ENCODE measurements around the gene ZNF432. TPM values are rescaled to one million over a fixed set of nuclear protein-coding genes. Genes with fewer than 3 reads are reported as not detected.
A peak's percentile ranks its signal among the peaks of the same experiment; 100 is the strongest.

ZNF432 gene
- polyA plus RNA-seq, 1 of the 3 experiments (the other 2 are of a cell fraction) = 2.9 TPM

DNA sequence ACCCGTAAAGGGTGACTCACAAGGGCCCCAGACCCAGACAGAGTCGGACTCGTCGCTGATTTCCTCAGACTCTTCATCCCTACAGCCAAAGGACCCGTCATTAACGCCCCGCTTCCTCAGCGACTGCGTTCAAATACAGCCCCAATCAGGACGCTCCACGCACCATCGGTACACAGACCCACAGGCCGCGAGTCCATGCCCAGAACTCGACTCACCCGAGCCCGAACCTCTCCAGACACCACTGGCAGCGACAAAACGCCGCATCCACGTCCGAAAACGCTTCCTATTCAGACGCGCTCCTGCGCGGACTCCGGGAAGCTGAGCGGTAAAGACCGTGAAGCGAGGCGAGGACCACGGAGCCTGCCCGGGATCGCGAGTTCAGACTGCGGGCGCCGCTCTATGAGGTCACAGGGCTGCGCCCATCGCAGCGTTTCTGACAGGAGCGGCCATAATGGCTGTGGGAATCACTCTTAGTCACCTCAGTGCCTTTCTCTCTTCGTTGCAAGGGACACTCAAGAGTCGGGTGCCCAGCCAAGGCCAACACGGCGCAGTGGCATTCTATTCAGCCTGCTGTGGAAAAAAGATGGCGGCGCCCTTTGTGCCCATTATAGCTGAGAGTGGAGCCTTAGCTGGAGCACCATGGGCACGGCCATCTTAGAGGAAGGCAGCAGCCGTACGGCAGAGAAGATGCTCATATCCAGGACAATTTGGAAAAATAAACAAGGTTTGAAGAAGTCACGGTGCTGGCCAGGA, 20.4 kb downstream of the ZNF432 start, which contains the start of gene ZNF614:
Gene ZNF614 (minus strand): TSS at position 353 of the 753 bp plus-strand sequence. CDS start 2,634 bp downstream, outside the sequence.
- ChIA-PET CTCF (interaction anchor here (1.6 kb wide), 1 partner anchor 20 kb away, joined by 3 read pairs; the partner anchor contains the start of gene ZNF432), POLR2A (interaction anchor here (0.7 to 1.5 kb wide), 4 partner anchors 10 to 161 kb away, joined by 3 to 7 read pairs (median 4); partner anchors contain the start of genes ZNF432 and ZNF615)
- H2AFZ ChIP-seq (ENCODE audit: low read depth) = peak within 1 kb of the TSS; percentile 93
- H3K27ac ChIP-seq (ENCODE audit: low read depth in 2 of 2, low read length in 1 of 2) = peak within 1 kb of the TSS; percentile 89 to 95
- H3K27me3 ChIP-seq (ENCODE audit: insufficient read depth) = no peaks in the 10 kb centered on the region
- H3K4me1 ChIP-seq (ENCODE audit: control insufficient read depth in 1 of 2, insufficient read depth in 2 of 2, low read depth in 1 of 2, low read length in 1 of 2) = no peaks in the 10 kb centered on the region; a peak in 2 of 4 replicates
- H3K9me3 ChIP-seq = peaks cover 30% of the 10 kb centered on the region
- peak within 1 kb of the TSS; percentile 62 to 78 for H3K4me3 ChIP-seq (ENCODE audit: low read depth in 2 of 2, low read length in 1 of 2)
- H4K20me1 ChIP-seq (ENCODE audit: insufficient read depth) = no peaks in the 10 kb centered on the region
- peaks cover 9% of the 10 kb centered on the region for H3F3A ChIP-seq (replicated peaks; ENCODE audit: insufficient read depth)
- peak; percentile 89 for DNase-seq
- peaks cover 22% of the 10 kb centered on the region for H3K79me2 ChIP-seq (ENCODE audit: insufficient read depth)
- no peaks in the 10 kb centered on the region for H3K9me2 ChIP-seq
- peak within 1 kb of the TSS; percentile 86 for H3K9ac ChIP-seq
- WGBS (ENCODE audit: low lambda C conversion rate) = 2% methylated on average over 50 of the region's 53 CpGs
- H3K36me3 ChIP-seq (replicated peaks in 1 of 2; ENCODE audit: control insufficient read depth in 1 of 2, insufficient read depth in 2 of 2, low read length in 1 of 2) = peaks cover 25 to 43% of the 10 kb centered on the region in 2 experiments
- peak within 1 kb of the TSS; percentile 74 for H3K4me2 ChIP-seq
- peak; percentile 91 for TF ChIP-seq POLR2AphosphoS5 (IDR thresholded peaks at IDR 0.05; ENCODE audit: low read depth, low read length)
- TF ChIP-seq EP300 (IDR thresholded peaks at IDR 0.05; ENCODE audit: borderline replicate concordance in 1 of 2, low read depth in 1 of 2, low read length in 1 of 2) = no peak
- TF ChIP-seq, protein P1, sequence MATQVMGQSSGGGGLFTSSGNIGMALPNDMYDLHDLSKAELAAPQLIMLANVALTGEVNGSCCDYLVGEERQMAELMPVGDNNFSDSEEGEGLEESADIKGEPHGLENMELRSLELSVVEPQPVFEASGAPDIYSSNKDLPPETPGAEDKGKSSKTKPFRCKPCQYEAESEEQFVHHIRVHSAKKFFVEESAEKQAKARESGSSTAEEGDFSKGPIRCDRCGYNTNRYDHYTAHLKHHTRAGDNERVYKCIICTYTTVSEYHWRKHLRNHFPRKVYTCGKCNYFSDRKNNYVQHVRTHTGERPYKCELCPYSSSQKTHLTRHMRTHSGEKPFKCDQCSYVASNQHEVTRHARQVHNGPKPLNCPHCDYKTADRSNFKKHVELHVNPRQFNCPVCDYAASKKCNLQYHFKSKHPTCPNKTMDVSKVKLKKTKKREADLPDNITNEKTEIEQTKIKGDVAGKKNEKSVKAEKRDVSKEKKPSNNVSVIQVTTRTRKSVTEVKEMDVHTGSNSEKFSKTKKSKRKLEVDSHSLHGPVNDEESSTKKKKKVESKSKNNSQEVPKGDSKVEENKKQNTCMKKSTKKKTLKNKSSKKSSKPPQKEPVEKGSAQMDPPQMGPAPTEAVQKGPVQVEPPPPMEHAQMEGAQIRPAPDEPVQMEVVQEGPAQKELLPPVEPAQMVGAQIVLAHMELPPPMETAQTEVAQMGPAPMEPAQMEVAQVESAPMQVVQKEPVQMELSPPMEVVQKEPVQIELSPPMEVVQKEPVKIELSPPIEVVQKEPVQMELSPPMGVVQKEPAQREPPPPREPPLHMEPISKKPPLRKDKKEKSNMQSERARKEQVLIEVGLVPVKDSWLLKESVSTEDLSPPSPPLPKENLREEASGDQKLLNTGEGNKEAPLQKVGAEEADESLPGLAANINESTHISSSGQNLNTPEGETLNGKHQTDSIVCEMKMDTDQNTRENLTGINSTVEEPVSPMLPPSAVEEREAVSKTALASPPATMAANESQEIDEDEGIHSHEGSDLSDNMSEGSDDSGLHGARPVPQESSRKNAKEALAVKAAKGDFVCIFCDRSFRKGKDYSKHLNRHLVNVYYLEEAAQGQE (IDR thresholded peaks at IDR 0.05; ENCODE audit: low read depth, low read length) = no peak
- TF ChIP-seq, protein P2, sequence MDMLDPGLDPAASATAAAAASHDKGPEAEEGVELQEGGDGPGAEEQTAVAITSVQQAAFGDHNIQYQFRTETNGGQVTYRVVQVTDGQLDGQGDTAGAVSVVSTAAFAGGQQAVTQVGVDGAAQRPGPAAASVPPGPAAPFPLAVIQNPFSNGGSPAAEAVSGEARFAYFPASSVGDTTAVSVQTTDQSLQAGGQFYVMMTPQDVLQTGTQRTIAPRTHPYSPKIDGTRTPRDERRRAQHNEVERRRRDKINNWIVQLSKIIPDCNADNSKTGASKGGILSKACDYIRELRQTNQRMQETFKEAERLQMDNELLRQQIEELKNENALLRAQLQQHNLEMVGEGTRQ (IDR thresholded peaks at IDR 0.05; ENCODE audit: borderline replicate concordance, low read depth, low read length) = no peak
- TF ChIP-seq, protein P3, sequence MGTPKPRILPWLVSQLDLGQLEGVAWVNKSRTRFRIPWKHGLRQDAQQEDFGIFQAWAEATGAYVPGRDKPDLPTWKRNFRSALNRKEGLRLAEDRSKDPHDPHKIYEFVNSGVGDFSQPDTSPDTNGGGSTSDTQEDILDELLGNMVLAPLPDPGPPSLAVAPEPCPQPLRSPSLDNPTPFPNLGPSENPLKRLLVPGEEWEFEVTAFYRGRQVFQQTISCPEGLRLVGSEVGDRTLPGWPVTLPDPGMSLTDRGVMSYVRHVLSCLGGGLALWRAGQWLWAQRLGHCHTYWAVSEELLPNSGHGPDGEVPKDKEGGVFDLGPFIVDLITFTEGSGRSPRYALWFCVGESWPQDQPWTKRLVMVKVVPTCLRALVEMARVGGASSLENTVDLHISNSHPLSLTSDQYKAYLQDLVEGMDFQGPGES (IDR thresholded peaks at IDR 0.05; ENCODE audit: low read depth, low read length) = no peak
- TF ChIP-seq, protein P4, sequence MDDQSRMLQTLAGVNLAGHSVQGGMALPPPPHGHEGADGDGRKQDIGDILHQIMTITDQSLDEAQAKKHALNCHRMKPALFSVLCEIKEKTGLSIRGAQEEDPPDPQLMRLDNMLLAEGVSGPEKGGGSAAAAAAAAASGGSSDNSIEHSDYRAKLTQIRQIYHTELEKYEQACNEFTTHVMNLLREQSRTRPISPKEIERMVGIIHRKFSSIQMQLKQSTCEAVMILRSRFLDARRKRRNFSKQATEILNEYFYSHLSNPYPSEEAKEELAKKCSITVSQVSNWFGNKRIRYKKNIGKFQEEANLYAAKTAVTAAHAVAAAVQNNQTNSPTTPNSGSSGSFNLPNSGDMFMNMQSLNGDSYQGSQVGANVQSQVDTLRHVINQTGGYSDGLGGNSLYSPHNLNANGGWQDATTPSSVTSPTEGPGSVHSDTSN (IDR thresholded peaks at IDR 0.05) = no peak
- no peak for TF ChIP-seq FOXJ3 (CRISPR knock-in tag; IDR thresholded peaks at IDR 0.05)
- TF ChIP-seq, protein P5, sequence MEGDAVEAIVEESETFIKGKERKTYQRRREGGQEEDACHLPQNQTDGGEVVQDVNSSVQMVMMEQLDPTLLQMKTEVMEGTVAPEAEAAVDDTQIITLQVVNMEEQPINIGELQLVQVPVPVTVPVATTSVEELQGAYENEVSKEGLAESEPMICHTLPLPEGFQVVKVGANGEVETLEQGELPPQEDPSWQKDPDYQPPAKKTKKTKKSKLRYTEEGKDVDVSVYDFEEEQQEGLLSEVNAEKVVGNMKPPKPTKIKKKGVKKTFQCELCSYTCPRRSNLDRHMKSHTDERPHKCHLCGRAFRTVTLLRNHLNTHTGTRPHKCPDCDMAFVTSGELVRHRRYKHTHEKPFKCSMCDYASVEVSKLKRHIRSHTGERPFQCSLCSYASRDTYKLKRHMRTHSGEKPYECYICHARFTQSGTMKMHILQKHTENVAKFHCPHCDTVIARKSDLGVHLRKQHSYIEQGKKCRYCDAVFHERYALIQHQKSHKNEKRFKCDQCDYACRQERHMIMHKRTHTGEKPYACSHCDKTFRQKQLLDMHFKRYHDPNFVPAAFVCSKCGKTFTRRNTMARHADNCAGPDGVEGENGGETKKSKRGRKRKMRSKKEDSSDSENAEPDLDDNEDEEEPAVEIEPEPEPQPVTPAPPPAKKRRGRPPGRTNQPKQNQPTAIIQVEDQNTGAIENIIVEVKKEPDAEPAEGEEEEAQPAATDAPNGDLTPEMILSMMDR (IDR thresholded peaks at IDR 0.05) = no peak
- 0 out of 2 replicates have a peak, but pooled peaks have one; percentile 1 for TF ChIP-seq NRF1 (IDR thresholded peaks at IDR 0.05; ENCODE audit: low read depth, low read length)
- peak; percentile 18; the same call in 1 of the 2 replicates for TF ChIP-seq GABPA (IDR thresholded peaks at IDR 0.05; ENCODE audit: low read depth)
- TF ChIP-seq MEF2A (IDR thresholded peaks at IDR 0.05; ENCODE audit: borderline replicate concordance, low read depth) = no peak
- TF ChIP-seq, protein P6, sequence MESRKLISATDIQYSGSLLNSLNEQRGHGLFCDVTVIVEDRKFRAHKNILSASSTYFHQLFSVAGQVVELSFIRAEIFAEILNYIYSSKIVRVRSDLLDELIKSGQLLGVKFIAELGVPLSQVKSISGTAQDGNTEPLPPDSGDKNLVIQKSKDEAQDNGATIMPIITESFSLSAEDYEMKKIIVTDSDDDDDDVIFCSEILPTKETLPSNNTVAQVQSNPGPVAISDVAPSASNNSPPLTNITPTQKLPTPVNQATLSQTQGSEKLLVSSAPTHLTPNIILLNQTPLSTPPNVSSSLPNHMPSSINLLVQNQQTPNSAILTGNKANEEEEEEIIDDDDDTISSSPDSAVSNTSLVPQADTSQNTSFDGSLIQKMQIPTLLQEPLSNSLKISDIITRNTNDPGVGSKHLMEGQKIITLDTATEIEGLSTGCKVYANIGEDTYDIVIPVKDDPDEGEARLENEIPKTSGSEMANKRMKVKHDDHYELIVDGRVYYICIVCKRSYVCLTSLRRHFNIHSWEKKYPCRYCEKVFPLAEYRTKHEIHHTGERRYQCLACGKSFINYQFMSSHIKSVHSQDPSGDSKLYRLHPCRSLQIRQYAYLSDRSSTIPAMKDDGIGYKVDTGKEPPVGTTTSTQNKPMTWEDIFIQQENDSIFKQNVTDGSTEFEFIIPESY (IDR thresholded peaks at IDR 0.05; ENCODE audit: borderline replicate concordance, low read depth) = peak; percentile 98
- peak; percentile 99 for TF ChIP-seq CHD2 (IDR thresholded peaks at IDR 0.05; ENCODE audit: low read length, partially characterized antibody)
- TF ChIP-seq NFIC (IDR thresholded peaks at IDR 0.05; ENCODE audit: borderline replicate concordance) = no peak
- TF ChIP-seq MXI1 (IDR thresholded peaks at IDR 0.05; ENCODE audit: low read depth, low read length) = peak; percentile 75; the same call in 1 of the 2 replicates
- TF ChIP-seq RFX5 (IDR thresholded peaks at IDR 0.05; ENCODE audit: low read length) = no peak
- peak; percentile 69; the same call in 1 of the 2 replicates for TF ChIP-seq TAF1 (IDR thresholded peaks at IDR 0.05; ENCODE audit: borderline replicate concordance, low read depth, low read length)
- TF ChIP-seq YY1 (IDR thresholded peaks at IDR 0.05; ENCODE audit: low read depth) = peak; percentile 99
- no peak for TF ChIP-seq TCF12 (IDR thresholded peaks at IDR 0.05)
- TF ChIP-seq RCOR1 (IDR thresholded peaks at IDR 0.05; ENCODE audit: low read length) = no peak
- no peak for TF ChIP-seq RXRA (IDR thresholded peaks at IDR 0.05; ENCODE audit: borderline replicate concordance, low read depth)
